Measurements from ENCODE around the gene PTGR2. TPM values are rescaled to one million over a fixed set of nuclear protein-coding genes. Genes with fewer than 3 reads are reported as not detected.

The PTGR2 gene
- total RNA-seq, 1 experiment from 2014 or later, result 6.7 TPM

DNA sequence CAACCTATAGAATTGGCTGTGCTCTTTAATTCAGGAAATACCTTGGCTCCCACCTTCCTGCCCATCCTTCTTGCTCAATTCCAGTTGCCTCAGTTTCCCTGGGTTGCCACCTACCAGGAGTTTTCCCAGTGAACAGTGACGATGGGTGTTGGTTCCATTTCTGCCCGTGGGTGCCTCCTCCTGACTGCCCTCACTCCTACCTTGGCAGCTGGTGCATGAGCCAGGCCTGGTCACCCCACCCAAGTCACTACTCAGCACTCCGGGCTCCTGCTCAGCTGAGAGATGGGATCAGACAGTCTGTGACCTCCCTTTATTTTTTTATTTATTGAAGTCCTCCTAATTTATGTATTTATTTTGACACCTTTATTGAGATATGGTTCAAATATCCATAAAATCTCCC is 31.0 kb upstream of the PTGR2 start:
- Histone ChIP-seq H4K91ac (ENCODE audit: insufficient read length, low read depth, low read length) (no peak overlapping the region), H3K4me2 (ENCODE audit: insufficient read depth, insufficient read length, low read length) (no peak overlapping the region), H3T11ph (ENCODE audit: low read length) (no peak overlapping the region), H2BK20ac (ENCODE audit: low read depth, low read length, poor library complexity, severe bottlenecking) (no peak overlapping the region), H3K56ac (ENCODE audit: insufficient read length, low read depth, low read length) (no peak overlapping the region), H2AK5ac (ENCODE audit: insufficient read length, low read length) (no peak overlapping the region), H2BK12ac (ENCODE audit: insufficient read length, low read depth, low read length) (no peak overlapping the region), H3K27me3 (ENCODE audit: insufficient read depth, low read length) (no peaks in the 10 kb centered on the region), H3K79me1 (ENCODE audit: insufficient read depth, low read depth, low read length, poor library complexity, severe bottlenecking) (no peaks in the 10 kb centered on the region), H2BK15ac (ENCODE audit: low read depth, low read length) (no peak overlapping the region), H4K5ac (ENCODE audit: insufficient read length, low read depth, low read length) (no peak overlapping the region), H3K9ac (ENCODE audit: extremely low read depth, insufficient read length, low read length) (no peak overlapping the region), H4K20me1 (ENCODE audit: control insufficient read depth, insufficient read depth, insufficient read length) (no peaks in the 10 kb centered on the region), H3K27ac (ENCODE audit: insufficient read length, low read depth, low read length) (no peak overlapping the region), H4K8ac (replicated peaks; ENCODE audit: insufficient read length, low read depth, low read length) (no peak overlapping the region), H2AFZ (ENCODE audit: low read length) (no peak overlapping the region), H3K23me2 (ENCODE audit: insufficient read length, low read depth, low read length, poor library complexity, severe bottlenecking) (no peaks in the 10 kb centered on the region), H3K4ac (ENCODE audit: low read depth, low read length) (no peak overlapping the region), H3K79me2 (ENCODE audit: insufficient read depth, low read length) (no peaks in the 10 kb centered on the region), H2BK120ac (ENCODE audit: low read depth, low read length, poor library complexity, severe bottlenecking) (no peak overlapping the region), H3K9me3 (ENCODE audit: control insufficient read depth, low read depth, low read length) (no peaks in the 10 kb centered on the region), H3K14ac (ENCODE audit: insufficient read depth, low read length) (no peak overlapping the region), H3K18ac (ENCODE audit: insufficient read length, low read depth, low read length) (no peak overlapping the region), H3K4me1 (ENCODE audit: insufficient read depth, low read length) (no peaks in the 10 kb centered on the region), H3K23ac (ENCODE audit: insufficient read length, low read depth, low read length) (no peak overlapping the region), H2BK5ac (ENCODE audit: insufficient read length, low read length) (no peak overlapping the region)
- DNase-seq, result no peak
- Mint-ChIP-seq H3K4me3 (no peak overlapping the region), H3K4me1 (no peaks in the 10 kb centered on the region), H3K27me3 (ENCODE audit: low read depth) (peaks cover 7% of the 10 kb centered on the region), H3K36me3 (ENCODE audit: insufficient read depth in 1 of 3, low read depth in 3 of 3) (no peaks in the 10 kb centered on the region), H3K27ac (no peak overlapping the region), H3K9me3 (no peaks in the 10 kb centered on the region)
- WGBS (ENCODE audit: extremely low coverage, insufficient read length, low lambda C conversion rate), result no CpG with 5 or more reads among the region's 3 CpGs
- TF ChIP-seq, protein P1, sequence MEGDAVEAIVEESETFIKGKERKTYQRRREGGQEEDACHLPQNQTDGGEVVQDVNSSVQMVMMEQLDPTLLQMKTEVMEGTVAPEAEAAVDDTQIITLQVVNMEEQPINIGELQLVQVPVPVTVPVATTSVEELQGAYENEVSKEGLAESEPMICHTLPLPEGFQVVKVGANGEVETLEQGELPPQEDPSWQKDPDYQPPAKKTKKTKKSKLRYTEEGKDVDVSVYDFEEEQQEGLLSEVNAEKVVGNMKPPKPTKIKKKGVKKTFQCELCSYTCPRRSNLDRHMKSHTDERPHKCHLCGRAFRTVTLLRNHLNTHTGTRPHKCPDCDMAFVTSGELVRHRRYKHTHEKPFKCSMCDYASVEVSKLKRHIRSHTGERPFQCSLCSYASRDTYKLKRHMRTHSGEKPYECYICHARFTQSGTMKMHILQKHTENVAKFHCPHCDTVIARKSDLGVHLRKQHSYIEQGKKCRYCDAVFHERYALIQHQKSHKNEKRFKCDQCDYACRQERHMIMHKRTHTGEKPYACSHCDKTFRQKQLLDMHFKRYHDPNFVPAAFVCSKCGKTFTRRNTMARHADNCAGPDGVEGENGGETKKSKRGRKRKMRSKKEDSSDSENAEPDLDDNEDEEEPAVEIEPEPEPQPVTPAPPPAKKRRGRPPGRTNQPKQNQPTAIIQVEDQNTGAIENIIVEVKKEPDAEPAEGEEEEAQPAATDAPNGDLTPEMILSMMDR (conservative IDR thresholded peaks at IDR 0.05), result no peak
